ENCODE measurements around the gene COL27A1. TPM values are rescaled to one million over a fixed set of nuclear protein-coding genes. Genes with fewer than 3 reads are reported as not detected.

The COL27A1 gene
- total and polyA plus RNA-seq, 2 experiments from 2014 or later, result 10.5 to 18.0 TPM

DNA sequence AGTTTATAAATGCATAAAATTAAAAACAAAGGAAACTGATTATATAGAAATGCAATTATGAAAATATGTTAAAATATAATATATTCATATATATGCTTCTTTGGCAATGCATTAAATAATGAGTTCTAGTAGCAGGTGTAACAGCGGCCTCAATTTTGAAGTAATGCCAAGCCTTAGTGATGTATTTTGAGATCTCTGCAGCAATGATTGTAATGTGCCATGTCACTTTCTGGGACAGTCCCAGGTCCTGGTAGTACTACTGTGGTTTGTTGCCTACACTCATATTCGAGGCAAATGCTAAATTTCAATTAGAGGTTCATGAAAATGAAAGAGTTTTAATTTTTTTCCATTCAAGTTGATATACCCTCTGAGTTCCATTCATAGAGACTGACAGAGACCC is 91.7 kb downstream of the COL27A1 start:
- no peak overlapping the region for H2AFZ ChIP-seq
- no peaks in the 10 kb centered on the region for H3K79me2 ChIP-seq (replicated peaks; ENCODE audit: insufficient read depth)
- Mint-ChIP-seq H3K4me1 (peaks cover 13% of the 10 kb centered on the region), H3K27me3 (ENCODE audit: insufficient read depth, low read depth, poor library complexity) (peaks cover 11% of the 10 kb centered on the region), H3K27ac (no peak overlapping the region), H3K4me3 (no peak overlapping the region), H3K9me3 (no peaks in the 10 kb centered on the region), H3K36me3 (ENCODE audit: low read depth) (no peaks in the 10 kb centered on the region; the same call in 2 of the 3 replicates)
- ATAC-seq, result no peak
- no peaks in the 10 kb centered on the region for H3K27me3 ChIP-seq (ENCODE audit: insufficient read depth)
- no peaks in the 10 kb centered on the region for H3K9me2 ChIP-seq (ENCODE audit: insufficient read depth)
- H3K4me2 ChIP-seq, result no peak overlapping the region
- H3K27ac ChIP-seq (ENCODE audit: low read depth), result no peak overlapping the region
- no peaks in the 10 kb centered on the region for H3K4me1 ChIP-seq (ENCODE audit: insufficient read depth)
- no peak overlapping the region for H3K4me3 ChIP-seq
- no peaks in the 10 kb centered on the region for H3F3A ChIP-seq (replicated peaks; ENCODE audit: low read depth)
- H3K36me3 ChIP-seq (ENCODE audit: insufficient read depth), result no peaks in the 10 kb centered on the region
- TF ChIP-seq JUNB (IDR thresholded peaks at IDR 0.05; ENCODE audit: unreplicated experiment), result no peak
- no peaks in the 10 kb centered on the region; the same call in 1 of the 2 replicates for H4K20me1 ChIP-seq (replicated peaks; ENCODE audit: insufficient read depth)
- no peak for DNase-seq (ENCODE audit: low spot score)

DNA sequence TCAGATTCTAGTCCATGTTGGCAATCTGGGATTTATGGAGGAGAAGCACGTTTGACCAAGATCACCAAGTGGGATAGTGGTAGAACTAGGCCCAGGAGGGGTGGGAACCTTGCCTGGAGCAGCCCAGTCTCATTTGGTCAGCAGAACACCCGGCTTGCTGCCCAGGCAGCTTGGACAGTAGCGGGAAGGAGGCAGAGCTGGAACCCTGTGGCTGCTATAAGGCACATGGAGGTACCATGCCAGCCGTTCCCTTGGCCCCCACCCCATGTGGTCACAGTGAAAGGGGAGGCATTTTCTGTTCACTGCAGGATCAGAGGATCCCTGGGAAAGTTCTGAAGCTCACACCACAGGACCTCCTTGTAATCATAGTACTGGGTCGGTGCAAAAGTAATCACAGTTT is 92.2 kb downstream of the COL27A1 start:
- H3K9me3 Mint-ChIP-seq, result no peaks in the 10 kb centered on the region
- H3K27ac Mint-ChIP-seq, result no peak overlapping the region
- no peaks in the 10 kb centered on the region; the same call in 2 of the 3 replicates for H3K36me3 Mint-ChIP-seq (ENCODE audit: low read depth)
- Histone ChIP-seq H3K4me2 (no peak overlapping the region), H3K27me3 (ENCODE audit: insufficient read depth) (no peaks in the 10 kb centered on the region), H3K27ac (ENCODE audit: low read depth) (no peak overlapping the region), H3K4me1 (ENCODE audit: insufficient read depth) (no peaks in the 10 kb centered on the region), H4K20me1 (replicated peaks; ENCODE audit: insufficient read depth) (no peaks in the 10 kb centered on the region; the same call in 1 of the 2 replicates), H2AFZ (no peak overlapping the region), H3K4me3 (no peak overlapping the region), H3K36me3 (ENCODE audit: insufficient read depth) (no peaks in the 10 kb centered on the region), H3K9me2 (ENCODE audit: insufficient read depth) (no peaks in the 10 kb centered on the region), H3K79me2 (replicated peaks; ENCODE audit: insufficient read depth) (no peaks in the 10 kb centered on the region), H3F3A (replicated peaks; ENCODE audit: low read depth) (no peaks in the 10 kb centered on the region)
- ATAC-seq (no peak; the same call in 2 of the 3 replicates), DNase-seq (ENCODE audit: low spot score) (no peak)
- H3K27me3 Mint-ChIP-seq (ENCODE audit: insufficient read depth, low read depth, poor library complexity), result peaks cover 10% of the 10 kb centered on the region
- peaks cover 13% of the 10 kb centered on the region for H3K4me1 Mint-ChIP-seq
- no peak overlapping the region for H3K4me3 Mint-ChIP-seq
- TF ChIP-seq, protein P1, sequence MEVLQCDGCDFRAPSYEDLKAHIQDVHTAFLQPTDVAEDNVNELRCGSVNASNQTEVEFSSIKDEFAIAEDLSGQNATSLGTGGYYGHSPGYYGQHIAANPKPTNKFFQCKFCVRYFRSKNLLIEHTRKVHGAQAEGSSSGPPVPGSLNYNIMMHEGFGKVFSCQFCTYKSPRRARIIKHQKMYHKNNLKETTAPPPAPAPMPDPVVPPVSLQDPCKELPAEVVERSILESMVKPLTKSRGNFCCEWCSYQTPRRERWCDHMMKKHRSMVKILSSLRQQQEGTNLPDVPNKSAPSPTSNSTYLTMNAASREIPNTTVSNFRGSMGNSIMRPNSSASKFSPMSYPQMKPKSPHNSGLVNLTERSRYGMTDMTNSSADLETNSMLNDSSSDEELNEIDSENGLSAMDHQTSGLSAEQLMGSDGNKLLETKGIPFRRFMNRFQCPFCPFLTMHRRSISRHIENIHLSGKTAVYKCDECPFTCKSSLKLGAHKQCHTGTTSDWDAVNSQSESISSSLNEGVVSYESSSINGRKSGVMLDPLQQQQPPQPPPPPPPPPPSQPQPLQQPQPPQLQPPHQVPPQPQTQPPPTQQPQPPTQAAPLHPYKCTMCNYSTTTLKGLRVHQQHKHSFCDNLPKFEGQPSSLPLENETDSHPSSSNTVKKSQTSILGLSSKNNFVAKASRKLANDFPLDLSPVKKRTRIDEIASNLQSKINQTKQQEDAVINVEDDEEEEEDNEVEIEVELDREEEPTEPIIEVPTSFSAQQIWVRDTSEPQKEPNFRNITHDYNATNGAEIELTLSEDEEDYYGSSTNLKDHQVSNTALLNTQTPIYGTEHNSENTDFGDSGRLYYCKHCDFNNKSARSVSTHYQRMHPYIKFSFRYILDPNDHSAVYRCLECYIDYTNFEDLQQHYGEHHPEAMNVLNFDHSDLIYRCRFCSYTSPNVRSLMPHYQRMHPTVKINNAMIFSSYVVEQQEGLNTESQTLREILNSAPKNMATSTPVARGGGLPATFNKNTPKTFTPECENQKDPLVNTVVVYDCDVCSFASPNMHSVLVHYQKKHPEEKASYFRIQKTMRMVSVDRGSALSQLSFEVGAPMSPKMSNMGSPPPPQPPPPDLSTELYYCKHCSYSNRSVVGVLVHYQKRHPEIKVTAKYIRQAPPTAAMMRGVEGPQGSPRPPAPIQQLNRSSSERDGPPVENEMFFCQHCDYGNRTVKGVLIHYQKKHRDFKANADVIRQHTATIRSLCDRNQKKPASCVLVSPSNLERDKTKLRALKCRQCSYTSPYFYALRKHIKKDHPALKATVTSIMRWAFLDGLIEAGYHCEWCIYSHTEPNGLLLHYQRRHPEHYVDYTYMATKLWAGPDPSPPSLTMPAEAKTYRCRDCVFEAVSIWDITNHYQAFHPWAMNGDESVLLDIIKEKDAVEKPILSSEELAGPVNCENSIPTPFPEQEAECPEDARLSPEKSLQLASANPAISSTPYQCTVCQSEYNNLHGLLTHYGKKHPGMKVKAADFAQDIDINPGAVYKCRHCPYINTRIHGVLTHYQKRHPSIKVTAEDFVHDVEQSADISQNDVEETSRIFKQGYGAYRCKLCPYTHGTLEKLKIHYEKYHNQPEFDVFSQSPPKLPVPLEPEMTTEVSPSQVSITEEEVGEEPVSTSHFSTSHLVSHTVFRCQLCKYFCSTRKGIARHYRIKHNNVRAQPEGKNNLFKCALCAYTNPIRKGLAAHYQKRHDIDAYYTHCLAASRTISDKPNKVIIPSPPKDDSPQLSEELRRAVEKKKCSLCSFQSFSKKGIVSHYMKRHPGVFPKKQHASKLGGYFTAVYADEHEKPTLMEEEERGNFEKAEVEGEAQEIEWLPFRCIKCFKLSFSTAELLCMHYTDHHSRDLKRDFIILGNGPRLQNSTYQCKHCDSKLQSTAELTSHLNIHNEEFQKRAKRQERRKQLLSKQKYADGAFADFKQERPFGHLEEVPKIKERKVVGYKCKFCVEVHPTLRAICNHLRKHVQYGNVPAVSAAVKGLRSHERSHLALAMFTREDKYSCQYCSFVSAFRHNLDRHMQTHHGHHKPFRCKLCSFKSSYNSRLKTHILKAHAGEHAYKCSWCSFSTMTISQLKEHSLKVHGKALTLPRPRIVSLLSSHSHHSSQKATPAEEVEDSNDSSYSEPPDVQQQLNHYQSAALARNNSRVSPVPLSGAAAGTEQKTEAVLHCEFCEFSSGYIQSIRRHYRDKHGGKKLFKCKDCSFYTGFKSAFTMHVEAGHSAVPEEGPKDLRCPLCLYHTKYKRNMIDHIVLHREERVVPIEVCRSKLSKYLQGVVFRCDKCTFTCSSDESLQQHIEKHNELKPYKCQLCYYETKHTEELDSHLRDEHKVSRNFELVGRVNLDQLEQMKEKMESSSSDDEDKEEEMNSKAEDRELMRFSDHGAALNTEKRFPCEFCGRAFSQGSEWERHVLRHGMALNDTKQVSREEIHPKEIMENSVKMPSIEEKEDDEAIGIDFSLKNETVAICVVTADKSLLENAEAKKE (CRISPR knock-in tag; IDR thresholded peaks at IDR 0.05), result no peak
- no peak for TF ChIP-seq EZH2 (IDR thresholded peaks at IDR 0.05; ENCODE audit: low read depth, unreplicated experiment)
- TF ChIP-seq NANOG (IDR thresholded peaks at IDR 0.05; ENCODE audit: borderline replicate concordance), result no peak
- TF ChIP-seq ZNF331 (CRISPR knock-in tag; IDR thresholded peaks at IDR 0.05; ENCODE audit: low read depth), result no peak
- no peak for TF ChIP-seq CREB1 (CRISPR knock-in tag; IDR thresholded peaks at IDR 0.05; ENCODE audit: low read depth)
- TF ChIP-seq JUNB (IDR thresholded peaks at IDR 0.05; ENCODE audit: unreplicated experiment), result no peak
- TF ChIP-seq, protein P2, sequence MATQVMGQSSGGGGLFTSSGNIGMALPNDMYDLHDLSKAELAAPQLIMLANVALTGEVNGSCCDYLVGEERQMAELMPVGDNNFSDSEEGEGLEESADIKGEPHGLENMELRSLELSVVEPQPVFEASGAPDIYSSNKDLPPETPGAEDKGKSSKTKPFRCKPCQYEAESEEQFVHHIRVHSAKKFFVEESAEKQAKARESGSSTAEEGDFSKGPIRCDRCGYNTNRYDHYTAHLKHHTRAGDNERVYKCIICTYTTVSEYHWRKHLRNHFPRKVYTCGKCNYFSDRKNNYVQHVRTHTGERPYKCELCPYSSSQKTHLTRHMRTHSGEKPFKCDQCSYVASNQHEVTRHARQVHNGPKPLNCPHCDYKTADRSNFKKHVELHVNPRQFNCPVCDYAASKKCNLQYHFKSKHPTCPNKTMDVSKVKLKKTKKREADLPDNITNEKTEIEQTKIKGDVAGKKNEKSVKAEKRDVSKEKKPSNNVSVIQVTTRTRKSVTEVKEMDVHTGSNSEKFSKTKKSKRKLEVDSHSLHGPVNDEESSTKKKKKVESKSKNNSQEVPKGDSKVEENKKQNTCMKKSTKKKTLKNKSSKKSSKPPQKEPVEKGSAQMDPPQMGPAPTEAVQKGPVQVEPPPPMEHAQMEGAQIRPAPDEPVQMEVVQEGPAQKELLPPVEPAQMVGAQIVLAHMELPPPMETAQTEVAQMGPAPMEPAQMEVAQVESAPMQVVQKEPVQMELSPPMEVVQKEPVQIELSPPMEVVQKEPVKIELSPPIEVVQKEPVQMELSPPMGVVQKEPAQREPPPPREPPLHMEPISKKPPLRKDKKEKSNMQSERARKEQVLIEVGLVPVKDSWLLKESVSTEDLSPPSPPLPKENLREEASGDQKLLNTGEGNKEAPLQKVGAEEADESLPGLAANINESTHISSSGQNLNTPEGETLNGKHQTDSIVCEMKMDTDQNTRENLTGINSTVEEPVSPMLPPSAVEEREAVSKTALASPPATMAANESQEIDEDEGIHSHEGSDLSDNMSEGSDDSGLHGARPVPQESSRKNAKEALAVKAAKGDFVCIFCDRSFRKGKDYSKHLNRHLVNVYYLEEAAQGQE (IDR thresholded peaks at IDR 0.05; ENCODE audit: unreplicated experiment), result no peak
- TF ChIP-seq POLR2AphosphoS5 (IDR thresholded peaks at IDR 0.05; ENCODE audit: low read depth), result no peak
- no peak for TF ChIP-seq ZNF114 (CRISPR knock-in tag; IDR thresholded peaks at IDR 0.05)
- TF ChIP-seq, protein P3, sequence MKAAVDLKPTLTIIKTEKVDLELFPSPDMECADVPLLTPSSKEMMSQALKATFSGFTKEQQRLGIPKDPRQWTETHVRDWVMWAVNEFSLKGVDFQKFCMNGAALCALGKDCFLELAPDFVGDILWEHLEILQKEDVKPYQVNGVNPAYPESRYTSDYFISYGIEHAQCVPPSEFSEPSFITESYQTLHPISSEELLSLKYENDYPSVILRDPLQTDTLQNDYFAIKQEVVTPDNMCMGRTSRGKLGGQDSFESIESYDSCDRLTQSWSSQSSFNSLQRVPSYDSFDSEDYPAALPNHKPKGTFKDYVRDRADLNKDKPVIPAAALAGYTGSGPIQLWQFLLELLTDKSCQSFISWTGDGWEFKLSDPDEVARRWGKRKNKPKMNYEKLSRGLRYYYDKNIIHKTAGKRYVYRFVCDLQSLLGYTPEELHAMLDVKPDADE (IDR thresholded peaks at IDR 0.05), result no peak

Data from GM23338 (cell line).